H1 (cell line): ENCODE data around the gene HNRNPDL. TPM values are rescaled to one million over a fixed set of nuclear protein-coding genes. Genes with fewer than 3 reads are reported as not detected.
A peak's percentile ranks its signal among the peaks of the same experiment; 100 is the strongest.

ENCODE experiments used
- ATF2 ChIP-seq: IDR thresholded peaks from 2 replicates; pipeline ENCODE4 v1.6.1; 2012; ENCODE audit warnings: low read length, inconsistent platforms
- ATF3 ChIP-seq: IDR thresholded peaks from 2 replicates; pipeline ENCODE4 v1.6.1; 2011; ENCODE audit warnings: low read depth, mild to moderate bottlenecking, low read length; ENCODE audit not compliant: insufficient read depth
- BCL11A ChIP-seq, 2 experiments: IDR thresholded peaks; one replicate each; pipeline ENCODE4 v1.6.1; 2011; ENCODE audit warnings: low read depth in 2 of 2, low read length in 2 of 2, mild to moderate bottlenecking in 2 of 2
- CBX5 ChIP-seq: fragments of 300-800, 300-1000 bp; sonication (generic); IDR thresholded peaks from 2 replicates; pipeline ENCODE4 v1.7.1; 2016; ENCODE audit warnings: antibody characterized with exemption, low read length, low read depth
- CHD1 ChIP-seq: IDR thresholded peaks from 2 replicates; pipeline ENCODE4 v1.6.1; 2012; ENCODE audit warnings: low read depth, low read length, improper control_type of control experiment
- CHD2 ChIP-seq: IDR thresholded peaks from 2 replicates; pipeline ENCODE4 v1.6.1; 2012; ENCODE audit warnings: low read length, improper control_type of control experiment
- CTBP2 ChIP-seq: IDR thresholded peaks from 2 replicates; pipeline ENCODE4 v1.7.0; 2011; ENCODE audit warnings: borderline replicate concordance, mild to moderate bottlenecking, moderate library complexity, mixed read lengths, low read length; ENCODE audit not compliant: insufficient read depth, insufficient read length
- KDM5A ChIP-seq: fragments of 200-600 bp; IDR thresholded peaks from 2 replicates; pipeline ENCODE4 v1.7.1; 2012; ENCODE audit warnings: mild to moderate bottlenecking, low read length, inconsistent platforms, mixed read lengths
- PHF8 ChIP-seq: fragments of 200-600 bp; sonication (generic); conservative IDR thresholded peaks from 2 replicates; pipeline ENCODE4 v1.7.1; 2012; ENCODE audit warnings: low read depth, mild to moderate bottlenecking, inconsistent platforms, low read length, moderate library complexity
- POLR2A ChIP-seq, 2 experiments: IDR thresholded peaks; 1 replicate in 1 of 2; 2 replicates in 1 of 2; pipeline ENCODE4 v1.6.1; 2011; ENCODE audit warnings: low read depth in 2 of 2, low read length in 2 of 2, mild to moderate bottlenecking in 2 of 2; ENCODE audit errors: control extremely low read depth in 1 of 2
- POLR2AphosphoS5 ChIP-seq: IDR thresholded peaks from 2 replicates; pipeline ENCODE4 v1.6.1; 2011; ENCODE audit warnings: low read depth, low read length
- RAD21 ChIP-seq, 2 experiments: IDR thresholded peaks in 1 of 2; conservative IDR thresholded peaks in 1 of 2; 2 replicates each; pipeline ENCODE4 v1.6.1; 2011; ENCODE audit warnings: low read depth in 2 of 2, low read length in 2 of 2, improper control_type of control experiment in 1 of 2, inconsistent platforms in 1 of 2, mild to moderate bottlenecking in 1 of 2, moderate library complexity in 1 of 2
- RBBP5 ChIP-seq: IDR thresholded peaks from 2 replicates; pipeline ENCODE4 v1.7.1; 2012; ENCODE audit warnings: low read depth, mild to moderate bottlenecking, inconsistent platforms, low read length, moderate library complexity, borderline replicate concordance
- SAP30 ChIP-seq: fragments of 300-600 bp; sonication (generic); IDR thresholded peaks from 2 replicates; pipeline ENCODE4 v1.7.1; 2012; ENCODE audit warnings: low read length, moderate library complexity, mild to moderate bottlenecking, inconsistent platforms; ENCODE audit not compliant: insufficient read depth, insufficient replicate concordance
- SIRT6 ChIP-seq: IDR thresholded peaks from one replicate; pipeline ENCODE4 v1.7.1; 2012; ENCODE audit warnings: low read length, inconsistent platforms
- SIX5 ChIP-seq: IDR thresholded peaks from 2 replicates; pipeline ENCODE4 v1.6.1; 2011; ENCODE audit warnings: mild to moderate bottlenecking, low read depth, low read length
- SP2 ChIP-seq: IDR thresholded peaks from 2 replicates; pipeline ENCODE4 v1.6.1; 2012; ENCODE audit warnings: mild to moderate bottlenecking, low read length, inconsistent platforms
- SUZ12 ChIP-seq: fragments of 200-600 bp; sonication (generic); IDR thresholded peaks from 2 replicates; pipeline ENCODE4 v1.6.1; 2012; ENCODE audit warnings: mild to moderate bottlenecking, inconsistent platforms, low read length, moderate library complexity, mixed read lengths
- TCF12 ChIP-seq: IDR thresholded peaks from 2 replicates; pipeline ENCODE4 v1.6.1; 2011; ENCODE audit warnings: low read depth, mild to moderate bottlenecking, low read length
- TEAD4 ChIP-seq: IDR thresholded peaks from 2 replicates; pipeline ENCODE4 v1.6.1; 2012; ENCODE audit warnings: low read depth, low read length, inconsistent platforms, mixed read lengths
- polyA plus RNA-seq, 7 experiments: library from polyadenylated mRNA; depleted of rRNA in 3 of 7; stranded (reverse) in 5 of 7; unstranded in 2 of 7; fragments of >200 nt in 5 of 7; fragments of 200-250 nt in 2 of 7; gene quantifications; 1 replicate in 5 of 7; 2 replicates in 1 of 7; 4 replicates in 1 of 7; pipeline versions ENCODE4 v1.2.1 to v1.2.3, GENCODE V29; 2011 to 2013; ENCODE audit warnings: missing spikeins in 2 of 7, mixed read lengths in 2 of 7
- total RNA-seq: library from RNA; stranded (reverse); fragmentation: NEBNext Ultra II Directional; extraction: Animal tissue kit (Norgen Biotek cat#: 25700); gene quantifications from 2 replicates; pipeline ENCODE4 v1.2.1, GENCODE V29; 2021
- TF ChIP-seq, protein P1 (sequence below): IDR thresholded peaks from 2 replicates; pipeline ENCODE4 v1.6.1; 2012; ENCODE audit warnings: inconsistent platforms

The HNRNPDL gene
- total and polyA plus RNA-seq, 2 of the 8 experiments (the other 6 are each of a cell fraction or from before 2014, with no cell fraction given), result 197 to 411 TPM

DNA sequence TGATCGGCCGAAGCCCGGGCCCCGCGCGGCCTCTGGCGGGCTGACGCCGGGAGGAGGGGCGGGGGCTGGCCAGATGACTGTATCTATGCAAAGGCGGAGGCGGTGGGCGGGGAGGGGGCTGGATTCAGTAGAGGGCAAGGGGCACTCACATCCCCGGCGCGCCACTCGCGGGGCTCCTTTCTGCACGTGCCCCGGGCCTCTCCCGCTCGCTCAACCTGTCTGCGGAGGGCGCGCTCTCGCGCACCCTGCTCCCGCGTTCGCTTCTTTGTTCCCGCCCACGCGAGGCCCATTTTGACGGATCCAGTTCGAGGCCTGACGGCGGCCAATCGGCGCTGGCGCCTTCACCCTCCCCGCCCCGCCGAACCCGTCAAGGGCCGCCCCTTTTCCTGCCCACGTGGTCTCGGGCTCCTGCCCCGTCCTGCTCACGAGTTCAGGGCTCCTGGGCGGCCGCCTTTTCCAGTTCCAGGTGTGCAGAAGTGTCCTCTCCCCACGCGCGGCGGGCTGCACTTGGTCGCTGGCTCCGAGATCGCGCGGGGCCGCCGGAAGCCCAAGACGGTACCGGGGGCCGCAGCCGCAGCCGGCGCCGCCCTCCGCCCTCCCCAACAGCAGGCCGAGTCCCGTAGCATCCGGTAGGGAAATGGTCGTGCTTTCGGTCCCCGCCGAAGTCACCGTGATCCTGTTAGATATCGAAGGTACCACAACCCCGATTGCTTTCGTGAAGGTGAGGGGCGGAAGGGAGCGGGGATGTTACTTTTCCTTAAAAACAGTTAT, at the start of gene HNRNPDL, which contains the start of gene ENOPH1 (continued):
- TF ChIP-seq ATF3, result no peak; the same call in 1 of the 2 replicates
- no peak for TF ChIP-seq SIX5
- TF ChIP-seq, protein P1, sequence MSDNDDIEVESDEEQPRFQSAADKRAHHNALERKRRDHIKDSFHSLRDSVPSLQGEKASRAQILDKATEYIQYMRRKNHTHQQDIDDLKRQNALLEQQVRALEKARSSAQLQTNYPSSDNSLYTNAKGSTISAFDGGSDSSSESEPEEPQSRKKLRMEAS, result peak; percentile 95
- TF ChIP-seq SUZ12, result no peak
- TF ChIP-seq CBX5, result no peak
- peak; percentile 84 to 90; a peak in 2 of 3 replicates for TF ChIP-seq POLR2A (IDR thresholded peaks at IDR 0.05; ENCODE audit: control extremely low read depth in 1 of 2, low read depth in 2 of 2, low read length in 2 of 2)
- no peak for TF ChIP-seq TCF12
- TF ChIP-seq TEAD4, result no peak
- TF ChIP-seq CTBP2, result no peak
- no peak for TF ChIP-seq SIRT6
- peak; percentile 39; the same call in 1 of the 2 replicates for TF ChIP-seq RBBP5
- TF ChIP-seq CHD1, result no peak
- peak; percentile 40 for TF ChIP-seq SAP30
- TF ChIP-seq BCL11A (IDR thresholded peaks at IDR 0.05; ENCODE audit: low read depth in 2 of 2, low read length in 2 of 2), result no peak
- no peak for TF ChIP-seq RAD21 (IDR thresholded peaks at IDR 0.05 in 1 of 2, conservative IDR thresholded peaks at IDR 0.05 in 1 of 2; ENCODE audit: low read depth in 2 of 2, low read length in 2 of 2)
- peak; percentile 77 for TF ChIP-seq PHF8
- no peak for TF ChIP-seq KDM5A
- no peak for TF ChIP-seq SP2
- peak; percentile 80; the same call in 1 of the 2 replicates for TF ChIP-seq POLR2AphosphoS5
- no peak for TF ChIP-seq ATF2
- peak; percentile 73 for TF ChIP-seq CHD2
